Mesenchymal stem cell (in vitro differentiated cells and primary cell): ENCODE measurements around the gene MIA.
"Not testable (repeated sequence)": the region's sequence is repeated elsewhere in the genome, so short reads cannot be mapped to it uniquely, and the experiment has no call there.

Source experiments
- DNase-seq: peaks from one replicate; pipeline ENCODE4 v3.0.0-alpha.2; 2013
- H2AFZ ChIP-seq: one replicate; pipeline ENCODE4 v1.6.1; 2013; ENCODE audit warnings: low read depth, mild to moderate bottlenecking, control low read depth, inconsistent platforms, low read length, moderate library complexity
- H2AK5ac ChIP-seq: 2 replicates; pipeline ENCODE4 v1.6.1; 2013; ENCODE audit warnings: low read length, moderate library complexity, mild to moderate bottlenecking, inconsistent platforms; ENCODE audit not compliant: severe bottlenecking
- H2BK120ac ChIP-seq: one replicate; pipeline ENCODE4 v1.6.1; 2013; ENCODE audit warnings: low read depth, mild to moderate bottlenecking, inconsistent platforms, low read length, moderate library complexity
- H2BK12ac ChIP-seq, 2 experiments: one replicate each; pipeline ENCODE4 v1.6.1; 2013; ENCODE audit warnings: inconsistent platforms in 2 of 2, low read length in 2 of 2, mild to moderate bottlenecking in 2 of 2, moderate library complexity in 2 of 2, control low read depth in 1 of 2
- H2BK15ac ChIP-seq: one replicate; pipeline ENCODE4 v1.6.1; 2013; ENCODE audit warnings: mild to moderate bottlenecking, low read depth, inconsistent platforms; ENCODE audit not compliant: poor library complexity, severe bottlenecking
- H2BK5ac ChIP-seq: 2 replicates; pipeline ENCODE4 v1.6.1; 2013; ENCODE audit warnings: low read depth, mild to moderate bottlenecking, low read length, control low read depth, inconsistent platforms; ENCODE audit not compliant: poor library complexity, severe bottlenecking
- H3K14ac ChIP-seq, 2 experiments: one replicate each; pipeline ENCODE4 v1.6.1; 2013; ENCODE audit warnings: inconsistent platforms in 2 of 2, low read length in 2 of 2, control low read depth in 1 of 2, mild to moderate bottlenecking in 1 of 2, moderate library complexity in 1 of 2
- H3K18ac ChIP-seq, 2 experiments: one replicate each; pipeline ENCODE4 v1.6.1; 2013; ENCODE audit warnings: inconsistent platforms in 2 of 2, low read length in 2 of 2, control low read depth in 1 of 2, low read depth in 1 of 2, mild to moderate bottlenecking in 1 of 2
- H3K23ac ChIP-seq, 2 experiments: one replicate each; pipeline ENCODE4 v1.6.1; 2013; ENCODE audit warnings: inconsistent platforms in 2 of 2, low read length in 2 of 2, mild to moderate bottlenecking in 2 of 2, moderate library complexity in 2 of 2, control low read depth in 1 of 2
- H3K27ac ChIP-seq: 2 replicates; pipeline ENCODE4 v1.5.1; 2013; ENCODE audit warnings: mild to moderate bottlenecking, moderate library complexity, low read length, control low read depth, inconsistent platforms; ENCODE audit not compliant: poor library complexity, severe bottlenecking
- H3K27me3 ChIP-seq, 2 experiments: 2 replicates each; pipeline versions ENCODE4 v1.6.1 to v1.7.0; 2013; ENCODE audit warnings: low read length in 2 of 2, mild to moderate bottlenecking in 2 of 2, moderate library complexity in 2 of 2, control low read depth in 1 of 2, inconsistent platforms in 1 of 2; ENCODE audit not compliant: control insufficient read depth in 1 of 2, insufficient read depth in 1 of 2
- H3K36me3 ChIP-seq, 2 experiments: 2 replicates each; pipeline versions ENCODE4 v1.6.1 to v1.7.0; 2013; ENCODE audit warnings: low read length in 2 of 2, control low read depth in 1 of 2, inconsistent platforms in 1 of 2, low read depth in 1 of 2, mild to moderate bottlenecking in 1 of 2; ENCODE audit not compliant: insufficient read depth in 2 of 2, control insufficient read depth in 1 of 2
- H3K4ac ChIP-seq, 2 experiments: one replicate each; pipeline ENCODE4 v1.6.1; 2013; ENCODE audit warnings: inconsistent platforms in 2 of 2, low read length in 2 of 2, mild to moderate bottlenecking in 2 of 2, moderate library complexity in 2 of 2, control low read depth in 1 of 2, low read depth in 1 of 2
- H3K4me1 ChIP-seq: 2 replicates; pipeline ENCODE4 v1.6.1; 2013; ENCODE audit warnings: low read depth, low read length, control low read depth; ENCODE audit not compliant: control insufficient read depth, insufficient read depth
- H3K4me2 ChIP-seq: 2 replicates; pipeline ENCODE4 v1.6.1; 2013; ENCODE audit warnings: low read length, mild to moderate bottlenecking, inconsistent platforms; ENCODE audit not compliant: poor library complexity, severe bottlenecking
- H3K4me3 ChIP-seq, 2 experiments: 2 replicates each; pipeline versions ENCODE4 v1.5.1 to v1.7.0; 2013; ENCODE audit warnings: low read length in 2 of 2, mild to moderate bottlenecking in 2 of 2, control low read depth in 1 of 2, low read depth in 1 of 2; ENCODE audit not compliant: insufficient read depth in 1 of 2
- H3K79me1 ChIP-seq: replicated peaks from 2 replicates; pipeline ENCODE4 v1.6.1; 2013; ENCODE audit warnings: mild to moderate bottlenecking, control low read depth, low read length, inconsistent platforms; ENCODE audit not compliant: poor library complexity, severe bottlenecking
- H3K9ac ChIP-seq: 2 replicates; pipeline ENCODE4 v1.7.0; 2013; ENCODE audit warnings: mild to moderate bottlenecking, low read length, moderate library complexity
- H3K9me3 ChIP-seq: 2 replicates; pipeline ENCODE4 v1.7.0; 2013; ENCODE audit warnings: mild to moderate bottlenecking, low read length; ENCODE audit not compliant: control insufficient read depth
- H4K8ac ChIP-seq: one replicate; pipeline ENCODE4 v1.6.1; 2013; ENCODE audit warnings: inconsistent platforms, mild to moderate bottlenecking, low read length, moderate library complexity
- H4K91ac ChIP-seq: one replicate; pipeline ENCODE4 v1.6.1; 2013; ENCODE audit warnings: mild to moderate bottlenecking, low read length, inconsistent platforms
- WGBS: methylation state at CpG from one replicate; pipeline ENCODE4 v1.1.7; 2013; ENCODE audit warnings: mixed read lengths; 5-methylcytosine and 5-hydroxymethylcytosine counted together

The MIA gene

GRCh38 chr19:40811478-40812341 is 36.4 kb downstream of the MIA start:
- 24% methylated on average over 24 of the region's 35 CpGs for WGBS
- no peak overlapping the region for H3K23ac ChIP-seq
- no peak overlapping the region for H2AK5ac ChIP-seq
- H2BK15ac ChIP-seq = no peak overlapping the region
- H3K4me1 ChIP-seq = peaks cover 26% of the 10 kb centered on the region
- H4K91ac ChIP-seq = no peak overlapping the region
- H2BK5ac ChIP-seq = no peak overlapping the region
- H3K79me1 ChIP-seq = peaks cover 17% of the 10 kb centered on the region
- H3K27me3 ChIP-seq = peaks cover 0 to 27% of the 10 kb centered on the region in 2 experiments
- H3K9ac ChIP-seq = peak overlapping the region; percentile 54
- peak overlapping the region; percentile 1 for H4K8ac ChIP-seq
- H3K36me3 ChIP-seq = peaks cover 32 to 33% of the 10 kb centered on the region in 2 experiments
- peak overlapping the region; percentile 23 to 44 for H3K18ac ChIP-seq
- no peaks in the 10 kb centered on the region for H3K9me3 ChIP-seq
- H2BK12ac ChIP-seq = peak overlapping the region in 1 of 2 experiments; percentile 66
- no peak overlapping the region for H2BK120ac ChIP-seq
- H3K14ac ChIP-seq = no peak overlapping the region
- H3K4me3 ChIP-seq = peak overlapping the region; percentile 15 to 60
- peak overlapping the region in 1 of 2 experiments; percentile 85 for H3K4ac ChIP-seq
- H2AFZ ChIP-seq = no peak overlapping the region
- no peak overlapping the region for H3K27ac ChIP-seq
- DNase-seq = peak; percentile 22
- H3K4me2 ChIP-seq = peak overlapping the region; percentile 53

- not testable (repeated sequence) for H2AK5ac ChIP-seq
Measured at GRCh38 chr19:40812571-40812970, 37.2 kb downstream of the MIA start.

GRCh38 chr19:40813182-40813581 is 37.9 kb downstream of the MIA start:
- Histone ChIP-seq H4K8ac (peak overlapping the region; percentile 53), H3K9ac (no peak overlapping the region), H3K4me1 (peaks cover 19% of the 10 kb centered on the region), H3K36me3 (peaks cover 19 to 20% of the 10 kb centered on the region in 2 experiments), H2AK5ac (no peak overlapping the region), H3K18ac (peak overlapping the region; percentile 34 to 86), H3K27ac (no peak overlapping the region), H2BK5ac (no peak overlapping the region), H4K91ac (peak overlapping the region; percentile 64), H3K4me3 (no peak overlapping the region), H3K14ac (peak overlapping the region in 1 of 2 experiments; percentile 94), H2BK12ac (peak overlapping the region in 1 of 2 experiments; percentile 55), H3K27me3 (peaks cover 0 to 27% of the 10 kb centered on the region in 2 experiments), H3K79me1 (peaks cover 15% of the 10 kb centered on the region), H2BK120ac (no peak overlapping the region), H3K23ac (peak overlapping the region in 1 of 2 experiments; percentile 70), H3K4ac (peak overlapping the region; percentile 1 to 53), H3K9me3 (no peaks in the 10 kb centered on the region), H3K4me2 (no peak overlapping the region), H2AFZ (no peak overlapping the region), H2BK15ac (peak overlapping the region; percentile 33)
- 69% methylated on average over 2 of the region's 4 CpGs for WGBS
- no peak for DNase-seq

More at GRCh38 chr19:40812571-40812970, 37.2 kb downstream of the MIA start:
- not testable (repeated sequence) for H3K9ac ChIP-seq, H2BK15ac ChIP-seq, H4K8ac ChIP-seq, H2BK12ac ChIP-seq, H4K91ac ChIP-seq, H3K14ac ChIP-seq, H2BK5ac ChIP-seq, H2BK120ac ChIP-seq, H3K4me3 ChIP-seq, H2AFZ ChIP-seq, H3K4me2 ChIP-seq, H3K9me3 ChIP-seq, DNase-seq, H3K27ac ChIP-seq, H3K23ac ChIP-seq
- H3K4ac ChIP-seq = peak overlapping the region in 1 of 2 experiments; percentile 1
- peak overlapping the region in 1 of 2 experiments; percentile 34 for H3K18ac ChIP-seq
- H3K79me1 ChIP-seq = peaks cover 17% of the 10 kb centered on the region
- peaks cover 0 to 27% of the 10 kb centered on the region in 2 experiments for H3K27me3 ChIP-seq
- peaks cover 21% of the 10 kb centered on the region for H3K4me1 ChIP-seq
- peaks cover 26% of the 10 kb centered on the region in 2 experiments for H3K36me3 ChIP-seq
- WGBS = 87% methylated on average over 7 of the region's 7 CpGs

- Histone ChIP-seq H3K4me3 (no peak overlapping the region), H3K4me2 (no peak overlapping the region), H2AK5ac (no peak overlapping the region), H3K18ac (no peak overlapping the region), H3K79me1 (peaks cover under 1% of the 10 kb centered on the region), H3K4me1 (peaks cover 19% of the 10 kb centered on the region), H3K27ac (no peak overlapping the region), H4K8ac (no peak overlapping the region), H4K91ac (no peak overlapping the region), H3K27me3 (peaks cover 0 to 27% of the 10 kb centered on the region in 2 experiments), H3K23ac (no peak overlapping the region), H2AFZ (no peak overlapping the region), H2BK5ac (no peak overlapping the region), H2BK120ac (no peak overlapping the region), H3K14ac (no peak overlapping the region), H3K9ac (no peak overlapping the region), H2BK15ac (no peak overlapping the region), H3K4ac (no peak overlapping the region), H3K9me3 (no peaks in the 10 kb centered on the region), H3K36me3 (no peaks in the 10 kb centered on the region), H2BK12ac (no peak overlapping the region)
- 65% methylated on average over 3 of the region's 4 CpGs for WGBS
- DNase-seq = no peak
Measured at GRCh38 chr19:40815223-40815622, 39.9 kb downstream of the MIA start.
